AG04450 (cell line): Measurements from ENCODE around the gene LTBP1. TPM values are rescaled to one million over a fixed set of nuclear protein-coding genes. Genes with fewer than 3 reads are reported as not detected.

Experiments used
- CTCF ChIA-PET: fragments of 300-600, 350-600 bp; formaldehyde crosslinking; extraction: SDS; loops from one replicate; lab custom pipeline; 2022; ENCODE audit warnings: antibody characterized with exemption, inconsistent platforms; lab: Charles Lee
- POLR2A ChIA-PET: fragments of 350-600 bp; formaldehyde crosslinking; extraction: SDS; loops from one replicate; lab custom pipeline; 2021; ENCODE audit warnings: antibody characterized with exemption, inconsistent platforms; lab: Yijun Ruan, JAX
- DNase-seq: peaks from one replicate; pipeline ENCODE4 v3.0.0-alpha.2; 2011; ENCODE audit warnings: low read depth, low spot score
- H3K27ac ChIP-seq: one replicate; pipeline ENCODE4 v1.5.1; 2012; ENCODE audit warnings: low read depth, low read length, control low read depth
- H3K27me3 ChIP-seq: one replicate; pipeline ENCODE4 v1.6.0; 2012; ENCODE audit warnings: low read length; ENCODE audit not compliant: control insufficient read depth, insufficient read depth
- H3K4me3 ChIP-seq: 2 replicates; pipeline ENCODE4 v1.5.1; 2011; ENCODE audit warnings: mild to moderate bottlenecking, low read depth, low read length, control low read depth
- H3K9me3 ChIP-seq: 2 replicates; pipeline ENCODE4 v1.5.1; 2012; ENCODE audit warnings: low read length; ENCODE audit not compliant: control insufficient read depth, insufficient read depth
- polyA plus RNA-seq: library from polyadenylated mRNA; depleted of rRNA; stranded (reverse); fragments of >200 nt; gene quantifications from 2 replicates; pipeline ENCODE4 v1.2.3, GENCODE V29; 2011
- TF ChIP-seq, protein P1 (sequence below): IDR thresholded peaks from 2 replicates; pipeline ENCODE4 v1.5.1; 2011; ENCODE audit warnings: low read depth, low read length, control low read depth, inconsistent platforms

The LTBP1 gene
- polyA plus RNA-seq, 1 experiment = 517 TPM

DNA sequence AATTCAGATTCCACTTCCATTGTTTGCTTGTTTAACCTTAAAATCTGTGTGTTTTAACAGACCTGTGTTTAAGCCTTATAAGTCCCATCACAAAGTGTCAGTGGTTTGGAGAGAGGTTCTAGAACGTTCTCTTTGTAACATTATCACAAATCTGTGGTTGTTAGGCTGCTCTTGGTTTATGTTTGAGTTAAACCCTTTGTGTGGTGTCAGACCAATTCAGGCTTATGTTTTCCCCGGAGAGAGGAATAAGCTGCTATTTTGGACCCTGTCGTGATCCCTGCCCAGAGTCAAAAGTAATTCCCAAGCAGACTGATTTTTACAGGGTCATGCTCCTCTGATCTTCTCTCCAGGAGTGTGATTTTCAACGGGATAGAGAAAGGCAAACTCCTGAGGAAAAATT is 43.8 kb upstream of the LTBP1 start:
- no peak for DNase-seq
- Histone ChIP-seq H3K9me3 (no peaks in the 10 kb centered on the region), H3K27ac (no peak overlapping the region), H3K27me3 (peaks cover 8% of the 10 kb centered on the region), H3K4me3 (no peak overlapping the region)
- ChIA-PET CTCF (no interaction called here), POLR2A (no interaction called here)
- TF ChIP-seq, protein P1, sequence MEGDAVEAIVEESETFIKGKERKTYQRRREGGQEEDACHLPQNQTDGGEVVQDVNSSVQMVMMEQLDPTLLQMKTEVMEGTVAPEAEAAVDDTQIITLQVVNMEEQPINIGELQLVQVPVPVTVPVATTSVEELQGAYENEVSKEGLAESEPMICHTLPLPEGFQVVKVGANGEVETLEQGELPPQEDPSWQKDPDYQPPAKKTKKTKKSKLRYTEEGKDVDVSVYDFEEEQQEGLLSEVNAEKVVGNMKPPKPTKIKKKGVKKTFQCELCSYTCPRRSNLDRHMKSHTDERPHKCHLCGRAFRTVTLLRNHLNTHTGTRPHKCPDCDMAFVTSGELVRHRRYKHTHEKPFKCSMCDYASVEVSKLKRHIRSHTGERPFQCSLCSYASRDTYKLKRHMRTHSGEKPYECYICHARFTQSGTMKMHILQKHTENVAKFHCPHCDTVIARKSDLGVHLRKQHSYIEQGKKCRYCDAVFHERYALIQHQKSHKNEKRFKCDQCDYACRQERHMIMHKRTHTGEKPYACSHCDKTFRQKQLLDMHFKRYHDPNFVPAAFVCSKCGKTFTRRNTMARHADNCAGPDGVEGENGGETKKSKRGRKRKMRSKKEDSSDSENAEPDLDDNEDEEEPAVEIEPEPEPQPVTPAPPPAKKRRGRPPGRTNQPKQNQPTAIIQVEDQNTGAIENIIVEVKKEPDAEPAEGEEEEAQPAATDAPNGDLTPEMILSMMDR = no peak

DNA sequence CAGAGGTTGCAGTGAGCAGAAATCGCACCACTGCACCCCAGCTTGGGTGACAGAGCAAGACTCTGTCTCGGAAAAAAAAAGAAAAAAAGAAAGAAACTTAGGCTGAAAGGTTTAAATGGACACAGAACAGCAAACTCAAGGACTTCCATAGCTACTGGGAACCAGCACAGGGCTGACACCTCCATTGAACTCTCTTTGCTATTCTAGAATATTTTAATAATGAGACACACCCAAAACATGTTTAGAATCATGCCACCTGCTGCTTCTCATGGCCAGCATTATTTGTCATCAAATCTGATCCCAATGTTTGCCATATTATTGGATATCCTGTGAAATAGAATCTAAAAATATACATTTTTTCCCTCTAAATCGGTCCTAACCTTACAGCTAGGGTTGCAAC is 42.7 kb upstream of the LTBP1 start:
- Histone ChIP-seq H3K27ac (no peak overlapping the region), H3K9me3 (no peaks in the 10 kb centered on the region), H3K4me3 (no peak overlapping the region), H3K27me3 (peaks cover 3% of the 10 kb centered on the region)
- DNase-seq = no peak
- CTCF ChIA-PET = no interaction called here
- POLR2A ChIA-PET = no interaction called here
- TF ChIP-seq, protein P1 = no peak

DNA sequence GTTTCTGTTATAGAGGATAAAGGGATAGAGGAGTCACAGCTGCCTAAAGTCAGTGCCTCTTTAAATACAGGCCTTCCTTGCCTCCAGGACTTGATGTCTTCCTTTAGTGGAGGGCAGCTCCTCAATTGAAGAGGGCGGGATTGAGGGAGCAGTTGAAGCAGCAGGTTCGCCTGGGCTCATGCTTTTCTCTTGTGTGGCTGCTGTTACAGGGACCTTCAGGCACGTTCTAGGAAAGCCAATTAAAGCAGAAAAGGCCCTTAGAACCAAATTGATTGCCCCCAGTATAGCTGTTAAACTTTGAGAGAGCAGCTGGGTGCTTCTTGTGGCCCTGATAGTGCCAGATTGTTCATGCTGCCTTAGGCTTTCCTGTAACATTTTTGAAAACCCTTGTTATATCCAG is 42.0 kb upstream of the LTBP1 start:
- no peaks in the 10 kb centered on the region for H3K9me3 ChIP-seq
- no peak for DNase-seq
- POLR2A ChIA-PET = no interaction called here
- TF ChIP-seq, protein P1 = no peak
- CTCF ChIA-PET = no interaction called here
- H3K27me3 ChIP-seq = peaks cover 3% of the 10 kb centered on the region
- H3K4me3 ChIP-seq = no peak overlapping the region
- H3K27ac ChIP-seq = no peak overlapping the region

DNA sequence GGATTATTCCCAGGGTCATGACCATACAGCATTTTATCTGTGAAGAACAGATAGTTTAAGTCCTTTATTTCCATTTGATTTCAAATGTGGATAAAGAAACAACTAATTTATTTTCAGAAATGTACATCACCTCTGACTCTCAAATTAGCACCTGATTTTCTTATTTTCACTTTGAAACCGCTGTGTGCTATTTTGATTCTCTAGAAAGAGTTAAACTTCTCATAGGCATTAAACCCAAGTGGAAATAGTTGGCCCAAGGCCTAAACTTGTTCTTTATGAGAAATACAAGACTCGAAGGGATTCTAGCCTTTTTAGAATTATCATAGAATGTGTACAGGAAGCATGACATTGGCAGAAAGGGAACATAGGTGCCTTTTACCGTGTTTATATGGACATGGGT is 41.5 kb upstream of the LTBP1 start:
- no peak overlapping the region for H3K27ac ChIP-seq
- H3K4me3 ChIP-seq = no peak overlapping the region
- peaks cover 3% of the 10 kb centered on the region for H3K27me3 ChIP-seq
- no peak for DNase-seq
- POLR2A ChIA-PET = no interaction called here
- CTCF ChIA-PET = no interaction called here
- H3K9me3 ChIP-seq = no peaks in the 10 kb centered on the region
- TF ChIP-seq, protein P1 = no peak

DNA sequence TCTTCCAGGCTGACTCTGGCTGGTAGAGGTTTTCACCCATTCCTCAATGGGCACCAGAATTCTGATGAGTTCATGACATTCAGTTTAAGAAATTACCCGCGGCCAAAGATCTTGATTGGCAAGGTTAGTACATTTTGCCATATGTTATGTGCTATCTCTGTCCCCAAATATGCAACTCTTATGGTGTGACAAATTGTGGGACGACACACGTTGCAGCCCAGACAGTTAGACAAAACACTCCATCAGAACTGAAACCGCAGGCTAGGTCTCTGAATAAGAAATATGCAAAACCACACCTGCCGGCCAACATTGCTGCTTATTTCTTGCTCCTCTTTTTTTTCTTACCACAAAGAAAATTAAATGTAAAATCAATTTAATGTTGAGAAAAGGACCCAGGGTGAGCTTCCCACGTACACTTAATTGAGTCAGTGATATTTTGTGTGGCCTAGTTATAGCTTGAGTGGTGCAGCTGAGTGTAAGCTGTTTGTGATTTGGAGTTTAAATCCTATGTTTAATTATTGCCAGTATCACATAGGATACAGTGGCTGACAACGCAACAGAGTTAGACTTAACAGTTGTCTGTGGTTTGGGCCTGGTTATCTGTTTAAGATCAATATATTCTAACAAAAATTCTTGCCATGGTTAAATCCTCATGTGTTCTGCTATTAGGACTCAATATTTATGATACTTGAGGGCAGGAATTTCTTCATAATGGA is 35.7 kb upstream of the LTBP1 start:
- no peak overlapping the region for H3K4me3 ChIP-seq
- no peaks in the 10 kb centered on the region for H3K27me3 ChIP-seq
- TF ChIP-seq, protein P1 = no peak
- ChIA-PET POLR2A (no interaction called here), CTCF (no interaction called here)
- no peaks in the 10 kb centered on the region for H3K9me3 ChIP-seq
- H3K27ac ChIP-seq = no peak overlapping the region
- DNase-seq = no peak
